ENCODE results near the gene TRIM45. TPM values are rescaled to one million over a fixed set of nuclear protein-coding genes. Genes with fewer than 3 reads are reported as not detected.

TRIM45 gene
- total and polyA plus RNA-seq, 2 of the 13 experiments (the other 11 are each of a cell fraction or from before 2014, with no cell fraction given): 1.9 to 2.3 TPM

DNA sequence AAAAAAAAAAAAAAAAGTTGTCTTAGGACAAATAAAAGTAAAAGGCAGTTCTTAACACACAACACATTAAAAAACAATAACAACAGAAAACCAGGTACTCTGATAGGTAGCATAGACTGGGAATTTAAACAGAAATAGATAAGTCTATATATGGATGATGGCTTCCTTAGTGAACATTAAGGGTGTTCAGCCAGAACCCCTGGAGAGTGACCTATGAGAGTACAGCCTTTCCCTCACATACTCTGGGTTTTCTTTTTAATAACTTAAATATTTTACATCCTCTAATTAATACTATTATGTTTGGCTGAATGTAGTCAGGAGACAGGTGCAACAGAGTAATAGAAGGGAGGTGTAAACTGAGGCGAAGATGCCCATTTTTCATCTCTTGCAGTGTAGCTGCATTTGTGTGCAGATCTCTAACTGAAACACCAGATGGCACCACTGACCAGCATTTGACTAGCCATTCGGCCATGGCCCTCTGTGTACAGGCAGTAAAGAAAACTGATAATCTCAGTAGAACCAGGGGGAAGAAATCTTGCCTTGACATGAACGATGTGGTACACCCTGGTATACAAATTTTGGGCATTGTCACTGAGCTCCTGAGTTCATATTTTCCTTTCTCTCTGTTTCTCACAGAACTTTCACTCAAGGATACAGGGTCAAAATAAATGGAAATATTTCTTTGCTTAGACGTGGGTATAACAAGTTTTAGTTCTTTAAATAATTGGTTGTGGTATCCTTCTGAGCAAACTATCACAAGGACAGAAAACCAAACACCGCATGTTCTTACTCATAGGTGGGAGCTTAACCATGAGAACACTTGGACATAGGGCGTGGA lies 53.8 kb downstream of the TRIM45 start (continued):
- TF ChIP-seq, protein P1, sequence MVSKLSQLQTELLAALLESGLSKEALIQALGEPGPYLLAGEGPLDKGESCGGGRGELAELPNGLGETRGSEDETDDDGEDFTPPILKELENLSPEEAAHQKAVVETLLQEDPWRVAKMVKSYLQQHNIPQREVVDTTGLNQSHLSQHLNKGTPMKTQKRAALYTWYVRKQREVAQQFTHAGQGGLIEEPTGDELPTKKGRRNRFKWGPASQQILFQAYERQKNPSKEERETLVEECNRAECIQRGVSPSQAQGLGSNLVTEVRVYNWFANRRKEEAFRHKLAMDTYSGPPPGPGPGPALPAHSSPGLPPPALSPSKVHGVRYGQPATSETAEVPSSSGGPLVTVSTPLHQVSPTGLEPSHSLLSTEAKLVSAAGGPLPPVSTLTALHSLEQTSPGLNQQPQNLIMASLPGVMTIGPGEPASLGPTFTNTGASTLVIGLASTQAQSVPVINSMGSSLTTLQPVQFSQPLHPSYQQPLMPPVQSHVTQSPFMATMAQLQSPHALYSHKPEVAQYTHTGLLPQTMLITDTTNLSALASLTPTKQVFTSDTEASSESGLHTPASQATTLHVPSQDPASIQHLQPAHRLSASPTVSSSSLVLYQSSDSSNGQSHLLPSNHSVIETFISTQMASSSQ (IDR thresholded peaks at IDR 0.05; ENCODE audit: low read depth): no peak
- TF ChIP-seq, protein P1 (CRISPR knock-in tag; IDR thresholded peaks at IDR 0.05; ENCODE audit: borderline replicate concordance): no peak

DNA sequence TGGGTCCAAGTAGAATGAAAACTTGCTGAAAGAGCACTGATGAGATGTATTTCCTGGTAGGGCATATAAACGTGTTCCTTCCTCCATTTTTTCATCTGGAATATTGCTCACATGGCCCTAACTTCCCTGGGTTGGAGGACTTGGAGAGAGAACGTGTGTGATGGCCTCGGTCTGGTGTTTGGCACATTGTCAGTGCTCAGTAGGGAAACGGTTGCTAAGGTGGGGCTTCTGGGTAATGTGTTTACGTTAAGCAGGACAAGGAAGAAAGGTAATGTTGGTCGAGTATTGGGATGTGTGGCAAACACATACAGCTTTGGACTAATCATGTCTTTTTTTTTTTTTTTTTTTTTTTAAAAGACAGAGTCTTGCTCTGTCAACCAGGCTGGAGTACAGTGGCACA lies 55.2 kb downstream of the TRIM45 start:
- H3K4me2 ChIP-seq (ENCODE audit: low read depth, low read length): no peak overlapping the region
- intact Hi-C loops (cut with micrococcal nuclease; ENCODE audit: unreplicated experiment) (no loop called here), in situ Hi-C loops (cut with HindIII; ENCODE audit: extremely low pct_ligation_motif_present, low pct_unique_long_range_greater_than_20kb) (loop anchor here (5.0 kb wide), 1 partner anchor 216 kb away; no protein-coding TSS in a partner anchor)
- TF ChIP-seq MAFK (conservative IDR thresholded peaks at IDR 0.05 in 1 of 2, IDR thresholded peaks at IDR 0.05 in 1 of 2; ENCODE audit: low read length in 2 of 2): no peak
- no peak for TF ChIP-seq PHF20 (CRISPR knock-in tag; IDR thresholded peaks at IDR 0.05)
- TF ChIP-seq, protein P2, sequence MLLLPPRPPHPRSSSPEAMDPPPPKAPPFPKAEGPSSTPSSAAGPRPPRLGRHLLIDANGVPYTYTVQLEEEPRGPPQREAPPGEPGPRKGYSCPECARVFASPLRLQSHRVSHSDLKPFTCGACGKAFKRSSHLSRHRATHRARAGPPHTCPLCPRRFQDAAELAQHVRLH (CRISPR knock-in tag; IDR thresholded peaks at IDR 0.05; ENCODE audit: borderline replicate concordance, low read depth): no peak
- no peak for TF ChIP-seq ZNF644 (CRISPR knock-in tag; IDR thresholded peaks at IDR 0.05; ENCODE audit: low read depth)
- H3K9me3 ChIP-seq (ENCODE audit: low read length): no peaks in the 10 kb centered on the region
- WGBS (ENCODE audit: low lambda C conversion rate): 95% methylated on average over 6 of the region's 6 CpGs
- BruUV-seq (replicated peaks): no TSS peak
- H3K9ac ChIP-seq (ENCODE audit: insufficient read depth, low read depth, low read length): no peak overlapping the region
- H3K27ac ChIP-seq (ENCODE audit: extremely low read length, insufficient read depth, low read length): no peak overlapping the region
- ATAC-seq: no peak
- H3K4me1 ChIP-seq (ENCODE audit: insufficient read depth, low read length): peaks cover 8% of the 10 kb centered on the region
- POLR2A ChIA-PET: no interaction called here
- DNase-seq (ENCODE audit: low spot score): no peak
- CTCF ChIA-PET (ENCODE audit: low intra/inter-chr PET ratio, low total read pairs): interaction anchor here (2.1 kb wide), 1 partner anchor 217 kb away, joined by 21 read pairs; no protein-coding TSS in a partner anchor
- H3K36me3 ChIP-seq (replicated peaks in 1 of 2; ENCODE audit: control insufficient read depth in 1 of 2, insufficient read depth in 2 of 2, low read length in 2 of 2): peaks cover 0 to 6% of the 10 kb centered on the region in 2 experiments; a peak in 2 of 5 replicates
- H3K4me3 ChIP-seq (replicated peaks in 1 of 3; ENCODE audit: insufficient read depth in 1 of 3, low read depth in 2 of 3, low read length in 3 of 3): no peak overlapping the region
- no peak for FAIRE-seq
- H3K27me3 ChIP-seq (ENCODE audit: control insufficient read depth in 1 of 2, insufficient read depth in 2 of 2, low read length in 2 of 2): no peaks in the 10 kb centered on the region
- no peaks in the 10 kb centered on the region for H4K20me1 ChIP-seq (ENCODE audit: insufficient read depth, low read length)
- H2AFZ ChIP-seq (ENCODE audit: low read length): no peak overlapping the region
- no peaks in the 10 kb centered on the region for H3K79me2 ChIP-seq (ENCODE audit: insufficient read depth, low read length)

Data from HepG2 (cell line).